SKM-1 treated with dmso at 0.1 percent for 144 hours (cell line): ENCODE results near the gene FABP2.
A peak's percentile ranks its signal among the peaks of the same experiment; 100 is the strongest.
"Not testable (repeated sequence)": the region's sequence is repeated elsewhere in the genome, so short reads cannot be mapped to it uniquely, and the experiment has no call there.

ENCODE experiments used
- DNase-seq: peaks from one replicate; lab custom pipeline; 2025; ENCODE audit not compliant: unreplicated experiment; lab: John Stamatoyannopoulos, UW

The FABP2 gene

DNA sequence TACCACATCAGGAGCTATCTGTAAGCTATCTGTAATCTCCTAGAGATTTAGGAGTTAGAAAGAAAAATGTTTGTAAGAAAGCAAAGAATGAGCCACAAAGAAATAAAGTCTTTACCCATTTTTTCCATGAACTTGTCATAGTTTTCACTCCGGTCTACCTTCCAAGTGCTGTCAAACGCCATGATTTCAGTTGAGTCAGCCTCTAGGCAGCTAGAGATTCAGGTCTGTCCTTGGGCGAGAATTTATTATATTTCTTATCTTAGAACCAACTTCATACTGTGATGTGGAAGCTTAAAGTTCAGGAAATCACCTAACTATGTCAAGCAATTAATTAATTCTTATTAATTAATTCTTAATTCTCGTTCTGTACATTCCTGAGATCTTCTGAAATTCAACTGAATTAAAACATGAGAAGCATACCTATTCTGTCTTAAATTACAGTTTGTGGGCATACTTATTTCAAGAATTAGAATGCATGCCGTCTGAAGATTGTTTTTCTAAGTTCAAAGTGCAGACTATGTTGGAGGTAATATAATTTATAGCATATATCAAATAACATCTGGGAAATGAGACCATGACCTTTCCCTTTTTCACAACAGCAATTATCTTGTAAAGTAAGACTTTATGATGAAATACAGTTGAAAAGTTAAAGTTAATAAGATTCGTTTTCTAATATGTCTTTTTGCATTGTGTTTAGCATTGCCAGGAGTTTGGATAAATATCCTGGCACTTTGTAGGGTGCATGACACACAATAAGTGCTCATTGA, at the start of gene FABP2:
TSS of gene FABP2 (minus strand) at position 218 of the 767 bp plus-strand sequence. CDS start at position 182, 36 bp downstream.
- DNase-seq = no peak

- peak; percentile 42 for DNase-seq
These were observed 49.2 kb upstream of the FABP2 start for GRCh38 chr4:119370951-119371683.

DNA sequence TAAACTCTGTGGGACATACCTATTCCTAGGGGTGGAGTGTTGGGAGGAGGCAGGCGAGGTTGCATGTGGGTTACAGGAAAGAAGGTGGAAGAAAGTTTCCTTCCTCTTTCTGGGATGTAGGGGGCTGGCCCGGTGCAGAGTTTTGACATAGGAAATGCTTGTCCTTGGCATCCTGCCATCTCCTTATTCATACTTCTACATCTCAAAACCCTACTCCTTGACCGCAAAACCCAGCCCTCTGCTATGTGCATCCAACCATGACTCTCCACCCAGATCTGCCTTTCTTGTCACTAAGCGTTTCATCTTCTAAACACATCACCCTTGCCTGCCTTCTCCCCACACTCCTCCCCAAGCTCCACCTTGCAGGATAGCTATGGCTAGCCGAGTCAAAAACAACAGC, 48.5 kb upstream of the FABP2 start:
- peak; percentile 90 for DNase-seq

DNA sequence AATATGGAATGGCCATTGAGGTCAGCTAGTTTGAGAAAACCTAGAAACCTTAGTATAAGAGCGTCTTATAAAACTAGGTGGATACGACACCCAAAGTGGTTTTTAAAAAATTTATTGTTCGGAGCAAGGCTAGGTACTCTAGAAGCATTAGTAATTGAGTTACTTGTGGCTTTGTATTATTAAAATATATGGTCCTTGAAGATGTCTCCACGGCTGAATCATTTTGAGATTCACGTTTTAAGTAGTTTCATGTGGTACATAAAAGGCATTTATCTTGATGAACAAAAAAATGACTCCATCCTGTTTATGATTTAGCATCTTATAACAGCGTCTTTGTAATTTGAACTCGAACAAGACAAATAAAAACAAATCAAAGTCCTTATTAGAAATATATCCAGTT, 44.9 kb upstream of the FABP2 start:
- not testable (repeated sequence) for DNase-seq

GRCh38 chr4:119364203-119364602, 42.3 kb upstream of the FABP2 start:
- not testable (repeated sequence) for DNase-seq

GRCh38 chr4:119363372-119363771, 41.4 kb upstream of the FABP2 start:
- DNase-seq = not testable (repeated sequence)

GRCh38 chr4:119362413-119362812, 40.5 kb upstream of the FABP2 start:
- not testable (repeated sequence) for DNase-seq

GRCh38 chr4:119359873-119360272, 37.9 kb upstream of the FABP2 start:
- not testable (repeated sequence) for DNase-seq

- not testable (repeated sequence) for DNase-seq
These were observed 34.9 kb upstream of the FABP2 start for GRCh38 chr4:119356796-119357195.

DNA sequence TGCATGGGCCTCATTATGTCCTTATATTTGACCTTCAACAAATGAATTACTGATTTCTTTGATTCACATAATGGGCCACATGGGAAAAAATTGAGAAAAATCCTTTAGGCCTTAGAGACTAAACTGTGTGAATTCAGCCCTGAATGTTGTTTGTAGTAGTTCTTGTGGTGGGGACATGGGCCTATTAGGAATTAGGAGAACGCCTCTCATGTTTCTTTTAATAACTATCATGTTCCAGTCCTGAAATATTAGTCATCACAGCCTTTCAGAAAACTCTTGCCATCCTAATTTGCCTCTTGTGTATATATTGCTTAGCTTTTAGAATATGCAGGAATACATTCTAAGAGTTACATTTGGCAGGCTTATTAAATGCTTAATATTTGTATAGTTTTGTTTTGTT, 34.1 kb upstream of the FABP2 start:
- DNase-seq = not testable (repeated sequence)

GRCh38 chr4:119353364-119353763, 31.4 kb upstream of the FABP2 start:
- DNase-seq = not testable (repeated sequence)

DNA sequence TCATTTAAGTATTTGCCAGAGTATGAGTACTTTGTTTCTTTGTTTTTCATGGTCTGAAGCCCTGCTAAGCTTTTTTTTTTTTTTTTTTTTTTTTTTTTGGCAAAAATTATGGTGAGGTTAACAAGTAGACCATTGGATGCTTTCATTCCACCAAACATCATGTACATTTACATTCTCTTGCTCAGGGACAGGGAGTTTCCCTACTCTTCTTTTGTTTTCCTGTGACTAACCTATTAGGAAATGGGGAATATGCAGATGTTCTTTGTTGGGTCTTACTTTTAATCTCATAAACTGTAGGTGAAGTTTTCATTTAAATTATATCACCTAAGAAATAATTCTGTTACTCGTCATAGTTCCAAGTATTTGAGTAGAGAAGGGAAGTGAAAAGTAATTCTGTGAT, 26.2 kb upstream of the FABP2 start:
- not testable (repeated sequence) for DNase-seq

DNA sequence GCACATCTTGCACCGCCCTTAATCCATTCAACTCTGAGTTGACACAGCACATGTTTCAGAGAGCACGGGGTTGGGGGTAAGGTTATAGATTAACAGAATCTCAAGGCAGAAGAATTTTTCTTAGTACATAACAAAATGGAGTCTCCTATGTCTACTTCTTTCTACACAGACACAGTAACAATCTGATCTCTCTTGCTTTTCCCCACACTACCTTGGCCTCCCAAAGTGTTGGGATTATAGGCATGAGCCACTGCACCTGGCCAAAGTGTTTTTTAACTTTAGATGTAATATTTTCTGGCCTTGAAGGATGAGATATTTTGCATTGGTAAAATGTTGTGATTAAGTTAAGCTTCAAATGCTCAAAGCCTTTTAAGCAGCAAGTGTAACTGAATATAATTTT, 21.4 kb upstream of the FABP2 start:
- not testable (repeated sequence) for DNase-seq

DNA sequence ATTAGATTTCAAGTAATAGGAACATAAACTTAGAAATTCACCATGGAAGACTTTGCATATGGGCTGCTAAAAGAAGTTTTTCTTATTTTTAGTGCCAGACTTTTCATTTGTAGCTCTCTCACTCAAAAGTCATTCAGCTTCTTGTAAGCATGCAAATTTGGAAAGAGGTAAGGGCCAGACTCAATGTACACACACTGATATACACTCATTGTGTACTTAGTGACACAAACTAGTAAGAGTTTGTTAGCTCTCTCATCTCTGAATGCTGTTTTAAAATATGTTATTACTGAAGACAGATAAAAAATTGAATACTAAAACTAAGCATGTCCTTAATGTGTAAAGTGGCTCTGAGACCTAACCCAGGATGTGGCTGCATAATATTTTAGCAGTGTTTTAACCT, 18.0 kb upstream of the FABP2 start:
- not testable (repeated sequence) for DNase-seq

- peak; percentile 51 for DNase-seq
These were observed 15.1 kb upstream of the FABP2 start for GRCh38 chr4:119337010-119337409.

DNA sequence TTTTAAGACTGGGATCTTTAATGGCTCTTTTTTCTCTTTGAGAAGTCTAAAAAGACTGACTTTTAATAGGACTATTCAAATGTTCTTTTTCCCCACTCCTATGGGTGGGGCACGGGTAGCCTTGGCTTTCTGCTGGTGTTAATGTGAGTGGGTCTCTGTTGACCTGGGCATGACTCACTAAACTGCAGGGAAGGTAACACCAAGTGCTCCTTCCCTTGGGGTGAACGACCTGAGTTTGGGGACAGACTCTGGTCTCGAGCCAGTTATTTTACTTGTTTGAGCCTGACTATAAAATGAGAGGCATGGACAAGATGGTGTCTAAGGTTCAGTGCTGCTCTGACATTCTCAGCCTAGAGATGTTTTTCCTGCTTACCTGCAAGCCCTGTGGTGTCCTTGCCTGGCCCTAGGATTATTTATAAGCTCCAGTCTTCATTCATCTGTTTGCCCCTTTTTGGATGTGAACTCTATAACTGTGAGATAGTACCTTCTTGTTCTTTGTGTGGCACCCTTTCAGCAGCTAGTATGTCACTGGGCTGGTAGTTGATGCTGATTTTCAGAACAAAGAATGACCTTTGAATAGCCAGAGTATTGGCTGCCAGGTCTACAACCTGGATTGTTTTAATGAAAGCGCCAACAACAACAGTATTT, 14.5 kb upstream of the FABP2 start:
- DNase-seq = not testable (repeated sequence)

GRCh38 chr4:119329835-119330620, 8.1 kb upstream of the FABP2 start:
- no peak for DNase-seq

DNA sequence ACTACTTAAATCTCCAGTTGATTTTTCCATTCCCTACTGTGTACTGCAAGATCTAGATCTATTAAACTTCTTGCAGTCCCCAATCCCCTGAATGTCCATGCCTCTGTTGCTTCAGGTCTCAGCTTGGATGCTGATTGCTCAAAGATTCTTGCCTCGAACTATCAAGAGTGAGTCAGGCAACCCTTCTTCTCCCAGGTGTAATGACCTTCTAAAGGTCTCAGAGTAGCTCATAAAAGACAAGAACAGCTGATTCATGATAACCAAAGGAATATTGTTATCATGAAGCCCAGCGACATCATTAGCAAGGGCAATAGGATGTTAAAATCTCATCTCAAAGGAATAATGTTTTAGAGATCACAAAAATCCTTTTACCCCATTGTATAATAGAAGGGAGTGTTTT, 6.8 kb upstream of the FABP2 start:
- no peak for DNase-seq

GRCh38 chr4:119317990-119318389, 3.9 kb downstream of the FABP2 start:
- no peak for DNase-seq

- no peak for DNase-seq
These were observed 6.9 kb downstream of the FABP2 start for GRCh38 chr4:119315036-119315435.

DNA sequence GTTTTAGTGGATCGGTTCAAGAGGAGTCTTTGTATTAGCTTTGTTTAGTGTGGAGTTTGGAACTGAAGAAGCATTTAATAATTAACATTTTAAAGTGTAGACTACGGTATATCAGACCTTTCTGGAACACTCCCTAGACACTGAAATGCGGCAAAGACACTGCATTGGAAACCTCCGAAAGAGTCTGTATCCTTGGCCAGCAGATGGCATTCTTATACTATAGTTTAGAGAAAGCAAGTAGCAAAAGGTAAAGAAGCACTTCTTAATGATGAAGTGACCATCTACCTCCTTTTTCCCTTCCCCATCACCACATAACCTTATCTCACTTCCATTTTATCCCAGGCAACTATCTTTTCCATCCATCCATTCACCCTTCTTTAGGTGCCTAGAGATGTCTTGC, 7.6 kb downstream of the FABP2 start:
- DNase-seq = peak; percentile 67
